Measurements from ENCODE around the gene LARGE1. TPM values are rescaled to one million over a fixed set of nuclear protein-coding genes. Genes with fewer than 3 reads are reported as not detected.

Gene LARGE1
- total and polyA plus RNA-seq, 2 donors (not counting 1 experiment from before 2014, with no cell fraction given), result 14.1 to 19.2 TPM

DNA sequence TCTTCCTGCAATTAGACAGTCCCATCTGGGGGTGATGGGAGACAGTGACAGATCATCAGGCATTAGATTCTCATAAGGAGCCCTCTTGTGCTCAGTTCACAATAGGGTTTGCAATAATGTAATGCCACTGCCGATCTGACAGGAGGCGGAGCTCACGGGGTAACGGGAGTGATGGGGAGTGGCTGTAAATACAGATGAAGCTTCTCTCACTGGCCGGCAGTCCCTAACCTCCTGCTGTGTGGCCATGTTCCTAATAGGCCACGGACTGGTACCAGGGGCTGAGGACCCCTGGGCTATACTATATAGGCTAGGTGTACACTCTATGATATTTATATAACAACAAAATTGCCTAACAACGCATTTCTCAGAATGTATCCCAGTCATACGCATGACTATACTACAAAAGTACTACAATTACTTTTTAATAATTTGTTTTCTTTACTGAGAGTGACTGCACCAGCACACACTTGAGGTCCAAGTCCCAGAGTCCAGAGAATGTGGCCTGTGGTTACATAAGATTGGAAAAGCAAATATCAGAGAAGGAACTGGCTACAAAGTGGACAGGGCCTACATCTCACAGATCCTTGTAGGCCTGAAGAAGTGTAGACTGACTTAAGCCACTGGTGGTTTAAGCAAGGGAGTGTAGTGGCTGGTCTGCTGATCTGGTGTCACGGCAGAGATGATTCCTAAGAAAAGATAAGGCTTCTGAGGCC lies 200.0 kb downstream of the LARGE1 start:
- Histone ChIP-seq H3K36me3 (ENCODE audit: control insufficient read depth, insufficient read depth, low read length) (no peaks in the 10 kb centered on the region), H4K20me1 (ENCODE audit: control insufficient read depth, extremely low read depth, insufficient read depth, low read length) (no peaks in the 10 kb centered on the region), H3K79me2 (ENCODE audit: control insufficient read depth, insufficient read depth, low read length) (no peaks in the 10 kb centered on the region), H3K27ac (ENCODE audit: insufficient read depth, low read length) (no peak overlapping the region), H3K27me3 (ENCODE audit: control insufficient read depth, insufficient read depth, low read length) (no peaks in the 10 kb centered on the region), H3K9ac (ENCODE audit: insufficient read depth, low read length) (no peak overlapping the region), H2AFZ (ENCODE audit: low read length) (no peak overlapping the region), H3K4me3 (replicated peaks in 1 of 4; ENCODE audit: control extremely low read depth in 1 of 4, insufficient read depth in 1 of 4, low read depth in 3 of 4, low read length in 4 of 4) (no peak overlapping the region), H3K4me2 (ENCODE audit: extremely low read depth, insufficient read depth, low read length) (no peak overlapping the region), H3K9me3 (ENCODE audit: control insufficient read depth, insufficient read depth, low read depth, low read length) (no peaks in the 10 kb centered on the region), H3K4me1 (ENCODE audit: control insufficient read depth, extremely low read depth, insufficient read depth, low read length) (no peaks in the 10 kb centered on the region)
- no peak for DNase-seq (ENCODE audit: low read depth in 2 of 2)
- TF ChIP-seq EZH2 (IDR thresholded peaks at IDR 0.05; ENCODE audit: low read length, missing control alignments), result no peak
- TF ChIP-seq, protein P1, sequence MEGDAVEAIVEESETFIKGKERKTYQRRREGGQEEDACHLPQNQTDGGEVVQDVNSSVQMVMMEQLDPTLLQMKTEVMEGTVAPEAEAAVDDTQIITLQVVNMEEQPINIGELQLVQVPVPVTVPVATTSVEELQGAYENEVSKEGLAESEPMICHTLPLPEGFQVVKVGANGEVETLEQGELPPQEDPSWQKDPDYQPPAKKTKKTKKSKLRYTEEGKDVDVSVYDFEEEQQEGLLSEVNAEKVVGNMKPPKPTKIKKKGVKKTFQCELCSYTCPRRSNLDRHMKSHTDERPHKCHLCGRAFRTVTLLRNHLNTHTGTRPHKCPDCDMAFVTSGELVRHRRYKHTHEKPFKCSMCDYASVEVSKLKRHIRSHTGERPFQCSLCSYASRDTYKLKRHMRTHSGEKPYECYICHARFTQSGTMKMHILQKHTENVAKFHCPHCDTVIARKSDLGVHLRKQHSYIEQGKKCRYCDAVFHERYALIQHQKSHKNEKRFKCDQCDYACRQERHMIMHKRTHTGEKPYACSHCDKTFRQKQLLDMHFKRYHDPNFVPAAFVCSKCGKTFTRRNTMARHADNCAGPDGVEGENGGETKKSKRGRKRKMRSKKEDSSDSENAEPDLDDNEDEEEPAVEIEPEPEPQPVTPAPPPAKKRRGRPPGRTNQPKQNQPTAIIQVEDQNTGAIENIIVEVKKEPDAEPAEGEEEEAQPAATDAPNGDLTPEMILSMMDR (conservative IDR thresholded peaks at IDR 0.05 in 1 of 2, IDR thresholded peaks at IDR 0.05 in 1 of 2; ENCODE audit: low read depth in 1 of 2, low read length in 2 of 2), result no peak

DNA sequence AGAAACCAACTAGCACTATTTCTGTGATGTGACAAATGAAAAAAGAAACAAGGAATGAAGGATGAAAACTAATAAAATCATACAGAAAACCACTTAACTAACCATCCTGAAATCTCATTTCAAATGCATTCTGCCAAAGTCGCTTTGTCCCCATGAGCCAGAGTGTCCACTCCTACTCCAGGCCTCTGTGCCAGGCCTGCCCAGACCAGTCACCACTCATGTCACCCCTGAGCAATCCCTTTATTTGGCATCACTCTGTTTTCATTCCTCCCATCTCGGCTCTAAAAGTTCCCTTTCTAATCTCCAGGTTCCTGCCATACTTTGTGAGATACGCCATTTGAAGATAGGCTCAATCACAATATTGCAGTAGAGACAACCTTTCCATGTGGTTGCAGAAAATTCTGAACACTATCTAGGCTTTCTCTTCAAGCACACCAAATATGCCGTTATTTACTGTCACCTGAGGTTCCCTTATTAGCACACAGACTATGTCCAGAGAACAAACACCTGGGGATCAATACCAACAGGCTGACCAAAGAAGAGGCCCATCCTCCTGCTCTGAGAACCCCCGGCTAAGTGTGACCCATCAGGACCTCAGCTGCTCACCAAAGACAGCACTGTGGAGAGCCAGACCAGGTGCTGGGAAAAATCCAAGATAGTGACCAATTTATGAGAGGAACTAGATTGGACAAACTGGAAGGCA lies 202.4 kb downstream of the LARGE1 start:
- Histone ChIP-seq H3K4me2 (ENCODE audit: extremely low read depth, insufficient read depth, low read length) (no peak overlapping the region), H3K79me2 (ENCODE audit: control insufficient read depth, insufficient read depth, low read length) (no peaks in the 10 kb centered on the region), H4K20me1 (ENCODE audit: control insufficient read depth, extremely low read depth, insufficient read depth, low read length) (no peaks in the 10 kb centered on the region), H2AFZ (ENCODE audit: low read length) (no peak overlapping the region), H3K4me3 (replicated peaks in 1 of 4; ENCODE audit: control extremely low read depth in 1 of 4, insufficient read depth in 1 of 4, low read depth in 3 of 4, low read length in 4 of 4) (no peak overlapping the region), H3K4me1 (ENCODE audit: control insufficient read depth, extremely low read depth, insufficient read depth, low read length) (no peaks in the 10 kb centered on the region), H3K27ac (ENCODE audit: insufficient read depth, low read length) (no peak overlapping the region), H3K27me3 (ENCODE audit: control insufficient read depth, insufficient read depth, low read length) (no peaks in the 10 kb centered on the region), H3K9me3 (ENCODE audit: control insufficient read depth, insufficient read depth, low read depth, low read length) (no peaks in the 10 kb centered on the region), H3K36me3 (ENCODE audit: control insufficient read depth, insufficient read depth, low read length) (no peaks in the 10 kb centered on the region), H3K9ac (ENCODE audit: insufficient read depth, low read length) (no peak overlapping the region)
- DNase-seq (ENCODE audit: low read depth in 2 of 2), result no peak
- no peak for TF ChIP-seq EZH2 (IDR thresholded peaks at IDR 0.05; ENCODE audit: low read length, missing control alignments)
- TF ChIP-seq, protein P1 (conservative IDR thresholded peaks at IDR 0.05 in 1 of 2, IDR thresholded peaks at IDR 0.05 in 1 of 2; ENCODE audit: low read depth in 1 of 2, low read length in 2 of 2), result no peak

DNA sequence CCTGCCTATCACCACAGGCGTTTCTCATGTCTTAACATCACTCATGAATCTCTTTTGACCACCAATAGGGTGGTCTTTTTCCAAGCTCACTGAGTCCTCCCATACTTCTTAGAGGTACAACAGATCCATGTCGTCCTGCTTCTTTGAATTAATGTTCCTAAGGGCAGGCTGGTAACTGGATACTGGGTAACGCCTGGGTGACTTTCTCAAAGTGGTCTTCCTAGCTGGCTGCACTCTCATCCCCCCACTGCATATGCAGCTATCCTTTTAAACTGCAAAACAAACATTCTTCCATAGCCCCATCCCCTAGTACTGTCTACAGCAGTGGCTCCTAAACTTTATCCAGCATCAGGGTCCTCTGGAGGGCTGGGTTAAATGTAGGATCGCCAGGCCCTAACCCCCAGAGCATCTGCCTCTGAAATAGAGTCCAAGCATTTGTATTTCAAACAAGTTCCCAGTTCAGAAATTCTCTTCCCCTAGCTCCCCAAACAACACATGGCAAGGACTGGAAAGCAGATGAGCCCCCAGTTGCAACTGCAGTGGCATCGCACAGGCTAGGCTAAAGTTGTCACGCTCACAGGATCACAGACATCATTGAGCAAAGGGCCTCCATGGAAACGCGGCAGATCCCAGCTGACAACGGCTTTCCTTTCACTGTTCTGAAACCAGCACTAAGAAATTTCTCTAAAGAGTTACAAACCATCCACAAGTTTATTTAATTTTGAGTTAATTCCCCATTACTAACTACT lies 204.9 kb downstream of the LARGE1 start:
- Histone ChIP-seq H3K79me2 (ENCODE audit: control insufficient read depth, insufficient read depth, low read length) (no peaks in the 10 kb centered on the region), H3K4me1 (ENCODE audit: control insufficient read depth, extremely low read depth, insufficient read depth, low read length) (no peaks in the 10 kb centered on the region), H3K27ac (ENCODE audit: insufficient read depth, low read length) (no peak overlapping the region), H3K27me3 (ENCODE audit: control insufficient read depth, insufficient read depth, low read length) (no peaks in the 10 kb centered on the region), H4K20me1 (ENCODE audit: control insufficient read depth, extremely low read depth, insufficient read depth, low read length) (no peaks in the 10 kb centered on the region), H2AFZ (ENCODE audit: low read length) (no peak overlapping the region), H3K9ac (ENCODE audit: insufficient read depth, low read length) (no peak overlapping the region), H3K9me3 (ENCODE audit: control insufficient read depth, insufficient read depth, low read depth, low read length) (no peaks in the 10 kb centered on the region), H3K4me3 (replicated peaks in 1 of 4; ENCODE audit: control extremely low read depth in 1 of 4, insufficient read depth in 1 of 4, low read depth in 3 of 4, low read length in 4 of 4) (no peak overlapping the region), H3K36me3 (ENCODE audit: control insufficient read depth, insufficient read depth, low read length) (no peaks in the 10 kb centered on the region), H3K4me2 (ENCODE audit: extremely low read depth, insufficient read depth, low read length) (no peak overlapping the region)
- TF ChIP-seq EZH2 (IDR thresholded peaks at IDR 0.05; ENCODE audit: low read length, missing control alignments), result no peak
- TF ChIP-seq, protein P1 (conservative IDR thresholded peaks at IDR 0.05 in 1 of 2, IDR thresholded peaks at IDR 0.05 in 1 of 2; ENCODE audit: low read depth in 1 of 2, low read length in 2 of 2), result no peak
- no peak for DNase-seq (ENCODE audit: low read depth in 2 of 2)

Data from fibroblast of lung (primary cell).